Activated CD4-positive, alpha-beta memory T cell treated with anti-CD3 and anti-CD28 coated beads, Interleukin-2, amount 10 ng/mL, durations not matched to agents 7 days and 5 days (primary cell): ENCODE data around the gene RFX1. TPM values are rescaled to one million over a fixed set of nuclear protein-coding genes. Genes with fewer than 3 reads are reported as not detected.

ENCODE experiments used
- CTCF ChIA-PET: fragments of 350-600 bp; sonication (Branson Sonifier 250); formaldehyde crosslinking; loops from one replicate; lab custom pipeline; 2021; ENCODE audit warnings: antibody characterized with exemption, inconsistent platforms; lab: Charles Lee
- POLR2A ChIA-PET: fragments of 350-600 bp; sonication (Branson Sonifier 250); formaldehyde crosslinking; loops from one replicate; lab custom pipeline; 2021; ENCODE audit warnings: antibody characterized with exemption; lab: Charles Lee
- DNase-seq: peaks from one replicate; pipeline ENCODE4 v3.0.0-alpha.2; 2020
- H3K27ac Mint-ChIP-seq: one replicate; pipeline ENCODE4 v1.8.0; 2021; ENCODE audit warnings: mild to moderate bottlenecking, mixed read lengths
- H3K27me3 Mint-ChIP-seq: one replicate; pipeline ENCODE4 v1.8.0; 2021; ENCODE audit warnings: mixed read lengths
- H3K36me3 Mint-ChIP-seq: one replicate; pipeline ENCODE4 v1.8.0; 2021; ENCODE audit warnings: low read depth, mixed read lengths
- H3K4me1 Mint-ChIP-seq: one replicate; pipeline ENCODE4 v1.8.0; 2021; ENCODE audit warnings: mixed read lengths
- H3K4me3 Mint-ChIP-seq: one replicate; pipeline ENCODE4 v1.8.0; 2021; ENCODE audit warnings: mild to moderate bottlenecking, mixed read lengths
- H3K9me3 Mint-ChIP-seq: one replicate; pipeline ENCODE4 v1.8.0; 2021; ENCODE audit warnings: mixed read lengths
- total RNA-seq, 2 experiments: library from RNA; stranded (reverse); gene quantifications; one replicate each; pipeline ENCODE4 v1.2.3, GENCODE V29; 2021

RFX1 gene
- total RNA-seq, 2 experiments from 2014 or later = 16.8 to 18.6 TPM

- peak overlapping the region; percentile 85 for H3K27ac Mint-ChIP-seq
- POLR2A ChIA-PET = interaction anchor here (0.7 to 4.5 kb wide), 13 partner anchors 11 to 204 kb away, joined by 3 to 58 read pairs (median 4); partner anchors contain the start of genes IL27RA and RFX1
- CTCF ChIA-PET = interaction anchor here (1.1 to 2.8 kb wide), 7 partner anchors 49 to 185 kb away, joined by 3 to 11 read pairs (median 3); partner anchors contain the start of genes ASF1B and RFX1
- peak overlapping the region; percentile 95 for H3K4me3 Mint-ChIP-seq
- no peaks in the 10 kb centered on the region for H3K9me3 Mint-ChIP-seq
- no peak for DNase-seq
- H3K36me3 Mint-ChIP-seq = peaks cover 20% of the 10 kb centered on the region
- H3K4me1 Mint-ChIP-seq = peaks cover 19% of the 10 kb centered on the region
- H3K27me3 Mint-ChIP-seq = no peaks in the 10 kb centered on the region
Observed at GRCh38 chr19:13951799-13952153, 54.3 kb downstream of the RFX1 start.

- H3K27me3 Mint-ChIP-seq = no peaks in the 10 kb centered on the region
- POLR2A ChIA-PET = interaction anchor here (0.7 to 4.5 kb wide), 6 partner anchors 22 to 165 kb away, joined by 3 to 58 read pairs (median 17); partner anchors contain the start of genes IL27RA and RFX1
- H3K36me3 Mint-ChIP-seq = peaks cover 14% of the 10 kb centered on the region
- H3K4me1 Mint-ChIP-seq = peaks cover 19% of the 10 kb centered on the region
- CTCF ChIA-PET = interaction anchor here (1.3 to 2.8 kb wide), 4 partner anchors 48 to 98 kb away, joined by 3 to 11 read pairs (median 4); partner anchors contain the start of gene RFX1
- no peak overlapping the region for H3K27ac Mint-ChIP-seq
- H3K4me3 Mint-ChIP-seq = no peak overlapping the region
- DNase-seq = no peak
- no peaks in the 10 kb centered on the region for H3K9me3 Mint-ChIP-seq
Observed at GRCh38 chr19:13951043-13951442, 55.1 kb downstream of the RFX1 start.

- no peaks in the 10 kb centered on the region for H3K4me1 Mint-ChIP-seq
- no peaks in the 10 kb centered on the region for H3K27me3 Mint-ChIP-seq
- H3K27ac Mint-ChIP-seq = no peak overlapping the region
- no peaks in the 10 kb centered on the region for H3K36me3 Mint-ChIP-seq
- H3K4me3 Mint-ChIP-seq = no peak overlapping the region
- no peak for DNase-seq
- ChIA-PET CTCF (no interaction called here), POLR2A (no interaction called here)
- H3K9me3 Mint-ChIP-seq = no peaks in the 10 kb centered on the region
Observed at GRCh38 chr19:13946414-13946813, 59.7 kb downstream of the RFX1 start.

GRCh38 chr19:13942023-13942684, 64.0 kb downstream of the RFX1 start:
- H3K9me3 Mint-ChIP-seq = no peaks in the 10 kb centered on the region
- no peak for DNase-seq
- ChIA-PET POLR2A (no interaction called here), CTCF (no interaction called here)
- peaks cover 2% of the 10 kb centered on the region for H3K4me1 Mint-ChIP-seq
- no peaks in the 10 kb centered on the region for H3K36me3 Mint-ChIP-seq
- H3K27me3 Mint-ChIP-seq = peaks cover 2% of the 10 kb centered on the region
- H3K27ac Mint-ChIP-seq = no peak overlapping the region
- H3K4me3 Mint-ChIP-seq = no peak overlapping the region

- DNase-seq = no peak
- Mint-ChIP-seq H3K9me3 (no peaks in the 10 kb centered on the region), H3K4me1 (peaks cover 3% of the 10 kb centered on the region), H3K4me3 (no peak within 1 kb of the TSS), H3K27ac (no peak within 1 kb of the TSS), H3K27me3 (peaks cover 7% of the 10 kb centered on the region), H3K36me3 (no peaks in the 10 kb centered on the region)
- ChIA-PET POLR2A (interaction anchor here (1.3 kb wide), 2 partner anchors 39 to 67 kb away, joined by 3 to 5 read pairs; partner anchors contain the start of gene RFX1), CTCF (interaction anchor here (0.6 kb wide), 2 partner anchors 103 to 688 kb away, joined by 4 to 5 read pairs; no protein-coding TSS in a partner anchor)
Observed at GRCh38 chr19:13938301-13939064, 67.6 kb downstream of the RFX1 start, which contains the start of gene PODNL1. TSS of gene PODNL1 (minus strand) at chr19:13938417. CDS start at chr19:13938181, 236 bp downstream.

GRCh38 chr19:13937479-13938300, 68.4 kb downstream of the RFX1 start:
- DNase-seq = no peak
- H3K4me3 Mint-ChIP-seq = no peak overlapping the region
- peaks cover 7% of the 10 kb centered on the region for H3K27me3 Mint-ChIP-seq
- H3K9me3 Mint-ChIP-seq = no peaks in the 10 kb centered on the region
- POLR2A ChIA-PET = interaction anchor here (1.3 kb wide), 2 partner anchors 38 to 68 kb away, joined by 3 to 5 read pairs; partner anchors contain the start of gene RFX1
- no peak overlapping the region for H3K27ac Mint-ChIP-seq
- CTCF ChIA-PET = no interaction called here
- H3K4me1 Mint-ChIP-seq = peaks cover 3% of the 10 kb centered on the region
- H3K36me3 Mint-ChIP-seq = no peaks in the 10 kb centered on the region

- no peaks in the 10 kb centered on the region for H3K9me3 Mint-ChIP-seq
- peaks cover 7% of the 10 kb centered on the region for H3K27me3 Mint-ChIP-seq
- ChIA-PET CTCF (no interaction called here), POLR2A (no interaction called here)
- no peak for DNase-seq
- H3K27ac Mint-ChIP-seq = no peak overlapping the region
- no peak overlapping the region for H3K4me3 Mint-ChIP-seq
- H3K36me3 Mint-ChIP-seq = no peaks in the 10 kb centered on the region
- H3K4me1 Mint-ChIP-seq = peaks cover 3% of the 10 kb centered on the region
Observed at GRCh38 chr19:13935765-13936510, 70.2 kb downstream of the RFX1 start.

- ChIA-PET CTCF (no interaction called here), POLR2A (no interaction called here)
- H3K36me3 Mint-ChIP-seq = no peaks in the 10 kb centered on the region
- DNase-seq = no peak
- H3K27ac Mint-ChIP-seq = no peak overlapping the region
- H3K4me1 Mint-ChIP-seq = peaks cover 3% of the 10 kb centered on the region
- no peak overlapping the region for H3K4me3 Mint-ChIP-seq
- no peaks in the 10 kb centered on the region for H3K9me3 Mint-ChIP-seq
- peaks cover 7% of the 10 kb centered on the region for H3K27me3 Mint-ChIP-seq
Observed at GRCh38 chr19:13934785-13935109, 71.4 kb downstream of the RFX1 start.

GRCh38 chr19:13932911-13933393, 73.2 kb downstream of the RFX1 start:
- no peaks in the 10 kb centered on the region for H3K9me3 Mint-ChIP-seq
- H3K4me1 Mint-ChIP-seq = peaks cover 3% of the 10 kb centered on the region
- peaks cover 7% of the 10 kb centered on the region for H3K27me3 Mint-ChIP-seq
- DNase-seq = no peak
- CTCF ChIA-PET = interaction anchor here (0.9 kb wide), 1 partner anchor 139 kb away, joined by 3 read pairs; the partner anchor contains the start of gene MISP3
- H3K4me3 Mint-ChIP-seq = no peak overlapping the region
- peaks cover 6% of the 10 kb centered on the region for H3K36me3 Mint-ChIP-seq
- POLR2A ChIA-PET = interaction anchor here (1.2 kb wide), 1 partner anchor 54 kb away, joined by 3 read pairs; no protein-coding TSS in a partner anchor
- no peak overlapping the region for H3K27ac Mint-ChIP-seq

- peaks cover 2% of the 10 kb centered on the region for H3K4me1 Mint-ChIP-seq
- peaks cover 6% of the 10 kb centered on the region for H3K36me3 Mint-ChIP-seq
- peaks cover 5% of the 10 kb centered on the region for H3K27me3 Mint-ChIP-seq
- H3K9me3 Mint-ChIP-seq = no peaks in the 10 kb centered on the region
- DNase-seq = no peak
- ChIA-PET POLR2A (no interaction called here), CTCF (interaction anchor here (0.9 kb wide), 1 partner anchor 140 kb away, joined by 3 read pairs; the partner anchor contains the start of gene MISP3)
- H3K27ac Mint-ChIP-seq = no peak overlapping the region
- no peak overlapping the region for H3K4me3 Mint-ChIP-seq
Observed at GRCh38 chr19:13932149-13932637, 73.9 kb downstream of the RFX1 start.

GRCh38 chr19:13931391-13932148, 74.5 kb downstream of the RFX1 start:
- H3K4me3 Mint-ChIP-seq = no peak overlapping the region
- H3K4me1 Mint-ChIP-seq = peaks cover 9% of the 10 kb centered on the region
- no peak for DNase-seq
- H3K27ac Mint-ChIP-seq = no peak overlapping the region
- H3K9me3 Mint-ChIP-seq = no peaks in the 10 kb centered on the region
- H3K36me3 Mint-ChIP-seq = peaks cover 11% of the 10 kb centered on the region
- POLR2A ChIA-PET = no interaction called here
- peaks cover 5% of the 10 kb centered on the region for H3K27me3 Mint-ChIP-seq
- CTCF ChIA-PET = no interaction called here
